ENCODE data around the gene RNF144A.

The RNF144A gene

GRCh38 chr2:6971502-6971901, 54.3 kb downstream of the RNF144A start:
- no peak for TF ChIP-seq EP300 (IDR thresholded peaks at IDR 0.05; ENCODE audit: borderline replicate concordance)
- TF ChIP-seq TEAD4 (IDR thresholded peaks at IDR 0.05) = no peak
- TF ChIP-seq CEBPB (IDR thresholded peaks at IDR 0.05) = no peak
- no peak for TF ChIP-seq RAD21 (IDR thresholded peaks at IDR 0.05; ENCODE audit: low read depth)
- TF ChIP-seq REST (IDR thresholded peaks at IDR 0.05; ENCODE audit: low read depth) = no peak
- TF ChIP-seq EGR1 (IDR thresholded peaks at IDR 0.05) = no peak
- no peak for TF ChIP-seq ZBTB7A (IDR thresholded peaks at IDR 0.05; ENCODE audit: low read depth)
- no peak for TF ChIP-seq FOXM1 (IDR thresholded peaks at IDR 0.05; ENCODE audit: borderline replicate concordance, low read depth)
- no peak for TF ChIP-seq NFIC (IDR thresholded peaks at IDR 0.05)
- no peak for TF ChIP-seq TAF1 (IDR thresholded peaks at IDR 0.05; ENCODE audit: low read depth)
- no peak for TF ChIP-seq USF1 (IDR thresholded peaks at IDR 0.05)
- no peak for TF ChIP-seq TCF12 (IDR thresholded peaks at IDR 0.05; ENCODE audit: low read depth)

- TF ChIP-seq USF1 (IDR thresholded peaks at IDR 0.05) = no peak
- TF ChIP-seq NFIC (IDR thresholded peaks at IDR 0.05) = no peak
- TF ChIP-seq REST (IDR thresholded peaks at IDR 0.05; ENCODE audit: low read depth) = no peak
- no peak for TF ChIP-seq FOXM1 (IDR thresholded peaks at IDR 0.05; ENCODE audit: borderline replicate concordance, low read depth)
- TF ChIP-seq CREB1 (IDR thresholded peaks at IDR 0.05; ENCODE audit: low read depth) = no peak
- TF ChIP-seq EP300 (IDR thresholded peaks at IDR 0.05; ENCODE audit: borderline replicate concordance) = no peak
- TF ChIP-seq ZBTB7A (IDR thresholded peaks at IDR 0.05; ENCODE audit: low read depth) = no peak
- TF ChIP-seq TCF12 (IDR thresholded peaks at IDR 0.05; ENCODE audit: low read depth) = no peak
- TF ChIP-seq EGR1 (IDR thresholded peaks at IDR 0.05) = no peak
- no peak for TF ChIP-seq MAX (IDR thresholded peaks at IDR 0.05)
- TF ChIP-seq TAF1 (IDR thresholded peaks at IDR 0.05; ENCODE audit: low read depth) = no peak
- no peak for TF ChIP-seq CEBPB (IDR thresholded peaks at IDR 0.05)
Observed at GRCh38 chr2:6972067-6972710, 55.0 kb downstream of the RNF144A start.

- TF ChIP-seq CEBPB (IDR thresholded peaks at IDR 0.05) (no peak), MAX (IDR thresholded peaks at IDR 0.05) (no peak), NFIC (IDR thresholded peaks at IDR 0.05) (no peak; the same call in 1 of the 2 replicates), RAD21 (IDR thresholded peaks at IDR 0.05; ENCODE audit: low read depth) (no peak), TEAD4 (IDR thresholded peaks at IDR 0.05) (0 out of 2 replicates have a peak, but pooled peaks have one; percentile 38), EP300 (IDR thresholded peaks at IDR 0.05; ENCODE audit: borderline replicate concordance) (peak; percentile 48; the same call in 1 of the 2 replicates), YY1 (IDR thresholded peaks at IDR 0.05; ENCODE audit: low read depth) (no peak), ZBTB7A (IDR thresholded peaks at IDR 0.05; ENCODE audit: low read depth) (no peak), CREB1 (IDR thresholded peaks at IDR 0.05; ENCODE audit: low read depth) (no peak), FOXM1 (IDR thresholded peaks at IDR 0.05; ENCODE audit: borderline replicate concordance, low read depth) (no peak)
Observed at GRCh38 chr2:6973895-6974545, 56.8 kb downstream of the RNF144A start.

- TF ChIP-seq NFIC (IDR thresholded peaks at IDR 0.05) (peak; percentile 78), TEAD4 (IDR thresholded peaks at IDR 0.05) (no peak), CEBPB (IDR thresholded peaks at IDR 0.05) (peak; percentile 80)
Observed at GRCh38 chr2:6975988-6976387, 58.8 kb downstream of the RNF144A start.

GRCh38 chr2:6977113-6977741, 60.0 kb downstream of the RNF144A start:
- no peak for TF ChIP-seq TEAD4 (IDR thresholded peaks at IDR 0.05)
- no peak for TF ChIP-seq TAF1 (IDR thresholded peaks at IDR 0.05; ENCODE audit: low read depth)
- no peak for TF ChIP-seq MAX (IDR thresholded peaks at IDR 0.05)
- no peak for TF ChIP-seq CREB1 (IDR thresholded peaks at IDR 0.05; ENCODE audit: low read depth)
- no peak for TF ChIP-seq USF1 (IDR thresholded peaks at IDR 0.05)
- no peak for TF ChIP-seq EP300 (IDR thresholded peaks at IDR 0.05; ENCODE audit: borderline replicate concordance)
- no peak for TF ChIP-seq RAD21 (IDR thresholded peaks at IDR 0.05; ENCODE audit: low read depth)
- no peak for TF ChIP-seq YY1 (IDR thresholded peaks at IDR 0.05; ENCODE audit: low read depth)

All from Ishikawa (cell line).